Kidney epithelial cell (primary cell): Measurements from ENCODE around the gene CAPN6. TPM values are rescaled to one million over a fixed set of nuclear protein-coding genes. Genes with fewer than 3 reads are reported as not detected.

Experiments used
- DNase-seq: peaks from one replicate; pipeline ENCODE4 v3.0.0-alpha.2; 2010; ENCODE audit warnings: low read depth
- H3K27me3 ChIP-seq: 2 replicates; pipeline ENCODE4 v1.6.0; 2011; ENCODE audit warnings: low read length; ENCODE audit not compliant: control insufficient read depth, insufficient read depth
- H3K36me3 ChIP-seq: 2 replicates; pipeline ENCODE4 v1.5.1; 2011; ENCODE audit warnings: low read length; ENCODE audit not compliant: control insufficient read depth, insufficient read depth
- H3K4me3 ChIP-seq: 2 replicates; pipeline ENCODE4 v1.5.1; 2011; ENCODE audit warnings: low read depth, mild to moderate bottlenecking, control low read depth, low read length
- CTCF ChIP-seq: IDR thresholded peaks from 2 replicates; pipeline ENCODE4 v1.5.1; 2011; ENCODE audit warnings: mild to moderate bottlenecking, moderate library complexity, low read length, control low read depth, inconsistent platforms; ENCODE audit not compliant: insufficient read depth, poor library complexity, severe bottlenecking
- total RNA-seq: library from RNA; depleted of rRNA; stranded (reverse); fragments of >200 nt; gene quantifications from 2 replicates; pipeline ENCODE4 v1.2.3, GENCODE V29; 2015

The CAPN6 gene
- total RNA-seq, 1 donor from 2014 or later = 0.29 TPM

DNA sequence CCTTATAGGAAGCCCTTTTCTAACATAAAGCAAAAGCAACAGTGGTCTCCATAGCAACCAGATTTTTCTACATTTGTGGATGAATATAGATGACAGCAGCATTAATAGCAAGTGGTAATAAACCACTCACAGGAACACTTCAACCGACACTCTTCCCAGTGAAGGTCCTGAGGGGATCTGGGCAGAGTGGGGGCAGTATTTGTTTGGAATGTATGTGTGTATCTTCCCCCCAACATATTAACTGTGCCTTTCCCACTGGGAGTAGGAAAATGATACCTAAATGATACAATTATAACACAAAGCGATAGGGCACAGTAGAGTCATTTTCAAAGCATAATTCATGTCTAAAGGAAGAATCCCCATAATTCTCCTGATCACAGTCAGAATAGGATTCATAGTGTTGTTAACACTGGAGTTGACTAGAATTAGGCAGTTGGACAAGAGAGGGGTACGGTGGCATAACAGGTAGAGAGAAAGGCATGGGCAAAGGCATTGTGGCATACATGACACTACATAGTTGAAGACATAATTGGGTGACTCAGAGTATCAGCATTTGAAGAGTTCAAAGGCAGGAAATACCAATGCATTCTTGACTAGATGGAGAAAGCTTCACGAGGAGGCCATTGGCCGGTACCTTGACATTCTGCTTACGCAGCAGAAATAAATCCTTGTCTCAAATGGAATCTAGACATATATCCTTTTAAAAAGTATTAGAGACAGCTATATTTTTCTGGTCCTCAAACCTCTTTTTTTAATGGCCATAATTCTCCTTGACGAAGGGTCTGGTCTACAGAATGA is 15.2 kb downstream of the CAPN6 start:
- no peaks in the 10 kb centered on the region for H3K36me3 ChIP-seq
- no peak for TF ChIP-seq CTCF
- H3K27me3 ChIP-seq = peaks cover 3% of the 10 kb centered on the region
- no peak overlapping the region for H3K4me3 ChIP-seq
- DNase-seq = no peak

DNA sequence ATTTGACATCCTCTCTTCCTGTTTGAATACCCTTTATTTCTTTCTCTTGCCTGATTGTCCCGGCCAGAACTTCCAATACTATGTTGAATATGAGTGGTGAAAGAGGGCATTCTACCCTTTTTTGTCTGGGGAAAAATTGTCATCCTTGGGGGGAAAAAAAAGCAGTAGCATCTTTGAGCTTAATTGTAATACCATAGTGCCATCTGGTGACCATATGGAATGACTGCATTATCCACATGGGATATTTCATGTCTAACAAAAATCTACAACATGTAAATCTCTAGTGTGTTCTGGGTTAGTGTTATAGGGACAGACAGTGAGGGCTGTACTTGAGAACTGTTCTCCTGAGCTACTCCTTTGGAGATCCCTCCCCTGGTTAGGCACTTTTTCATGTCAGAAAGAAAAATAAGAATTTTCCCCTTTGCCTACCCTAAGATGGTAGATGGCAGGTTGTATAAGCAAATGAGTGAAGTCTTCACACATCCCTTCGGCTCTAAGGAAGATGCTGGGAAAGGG is 26.0 kb downstream of the CAPN6 start:
- no peak overlapping the region for H3K4me3 ChIP-seq
- H3K36me3 ChIP-seq = no peaks in the 10 kb centered on the region
- H3K27me3 ChIP-seq = peaks cover 5% of the 10 kb centered on the region
- TF ChIP-seq CTCF = peak; percentile 54
- DNase-seq = no peak

DNA sequence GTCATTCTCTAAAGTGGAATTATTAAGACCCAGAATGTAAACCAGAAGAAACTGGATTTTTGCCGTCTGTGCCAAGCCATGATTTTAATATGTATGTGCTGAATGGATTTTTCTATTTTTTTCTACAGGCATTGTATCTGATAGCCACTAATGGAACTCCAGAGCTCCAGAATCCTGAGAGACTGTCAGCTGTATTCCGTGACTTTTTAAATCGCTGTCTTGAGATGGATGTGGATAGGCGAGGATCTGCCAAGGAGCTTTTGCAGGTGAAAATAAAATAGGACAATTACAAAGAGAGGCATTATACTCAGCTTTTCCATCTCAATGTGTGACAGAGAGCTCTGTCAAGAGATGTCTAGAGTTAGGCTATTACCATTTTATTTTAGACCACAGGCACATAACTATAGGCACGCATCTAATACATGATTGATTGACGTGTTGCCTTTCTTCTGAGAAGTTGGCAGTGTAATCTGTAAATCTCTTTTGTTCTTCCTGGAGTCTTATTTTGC is 53.9 kb downstream of the CAPN6 start:
- TF ChIP-seq CTCF = no peak
- Histone ChIP-seq H3K27me3 (no peaks in the 10 kb centered on the region), H3K4me3 (no peak overlapping the region), H3K36me3 (no peaks in the 10 kb centered on the region)
- no peak for DNase-seq

DNA sequence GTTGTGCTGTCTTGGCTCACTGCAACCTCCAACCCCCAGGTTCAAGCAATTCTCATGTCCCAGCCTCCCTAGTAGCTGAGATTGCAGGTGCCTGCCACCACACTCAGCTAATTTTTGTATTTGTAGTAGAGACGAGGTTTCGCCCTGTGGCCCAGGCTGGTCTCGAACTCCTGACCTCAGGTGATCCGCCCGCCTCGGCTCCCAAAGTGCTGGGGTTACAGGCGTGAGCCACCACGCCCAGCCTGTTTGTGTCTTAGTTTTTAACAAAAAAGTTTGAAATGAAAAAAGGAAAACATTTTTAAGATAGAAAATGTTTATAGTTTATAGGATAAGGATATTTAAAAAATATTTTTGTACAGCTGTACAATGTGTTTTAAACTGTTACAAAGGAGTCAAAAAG is 62.4 kb downstream of the CAPN6 start:
- Histone ChIP-seq H3K27me3 (no peaks in the 10 kb centered on the region), H3K4me3 (no peak overlapping the region), H3K36me3 (no peaks in the 10 kb centered on the region)
- DNase-seq = no peak
- TF ChIP-seq CTCF = no peak

DNA sequence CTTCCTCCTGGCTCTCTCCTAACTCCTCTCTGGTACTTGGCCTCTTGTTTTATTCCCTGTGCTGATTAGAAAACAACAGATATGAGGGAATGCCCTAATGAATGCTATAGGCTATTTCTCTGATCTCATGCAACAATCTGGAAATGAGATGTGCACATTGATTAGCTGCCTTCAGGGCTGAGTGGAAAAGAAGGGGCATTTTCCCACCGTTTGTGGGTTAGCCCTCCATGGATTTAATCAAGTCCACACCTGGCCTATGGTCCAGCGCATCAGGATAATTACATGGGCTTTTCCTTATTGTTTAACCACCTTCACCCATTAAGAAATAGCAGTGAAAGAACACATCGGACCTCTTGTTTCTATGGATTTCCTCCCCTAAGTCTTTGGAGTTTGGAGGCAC is 70.0 kb downstream of the CAPN6 start:
- no peak overlapping the region for H3K4me3 ChIP-seq
- no peak for DNase-seq
- TF ChIP-seq CTCF = no peak
- H3K36me3 ChIP-seq = no peaks in the 10 kb centered on the region
- peaks cover 2% of the 10 kb centered on the region for H3K27me3 ChIP-seq

- TF ChIP-seq CTCF = no peak
- Histone ChIP-seq H3K36me3 (no peaks in the 10 kb centered on the region), H3K4me3 (no peak overlapping the region), H3K27me3 (peaks cover 2% of the 10 kb centered on the region)
- no peak for DNase-seq
Measured at GRCh38 chrX:111199505-111199904, 70.8 kb downstream of the CAPN6 start.
